22Rv1 (cell line): Measurements from ENCODE around the gene IL31RA.

Source experiments
- H3K27ac ChIP-seq: fragments of 450-650 bp; 2 replicates; pipeline ENCODE4 v1.5.1; 2017
- ZFX ChIP-seq: fragments of 450-650 bp; IDR thresholded peaks from 2 replicates; pipeline ENCODE4 v1.6.1; 2017; ENCODE audit warnings: antibody characterized with exemption, borderline replicate concordance
- TF ChIP-seq, protein P1 (sequence below): fragments of 450-650 bp; IDR thresholded peaks from 2 replicates; pipeline ENCODE4 v1.5.1; 2017; ENCODE audit warnings: mild to moderate bottlenecking

Gene IL31RA

DNA sequence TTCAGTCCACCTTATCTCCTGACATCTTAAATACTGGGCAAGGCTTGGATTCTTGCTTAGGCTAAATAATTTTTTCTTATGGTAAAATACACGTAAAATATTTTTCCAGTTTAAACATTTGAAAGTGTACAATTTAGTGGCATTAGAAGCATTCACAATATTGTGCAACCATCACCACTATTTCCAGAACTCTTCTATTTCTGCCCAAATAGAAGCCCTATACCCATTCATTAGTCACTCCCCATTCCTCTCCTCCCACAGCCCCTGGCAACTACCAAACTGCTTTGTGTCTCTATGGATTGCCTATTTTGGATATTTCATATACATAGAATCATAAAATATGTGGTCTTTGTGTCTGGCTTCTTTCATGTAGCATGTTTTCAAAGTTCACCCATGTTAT, 57.6 kb downstream of the IL31RA start:
- no peak overlapping the region for H3K27ac ChIP-seq

DNA sequence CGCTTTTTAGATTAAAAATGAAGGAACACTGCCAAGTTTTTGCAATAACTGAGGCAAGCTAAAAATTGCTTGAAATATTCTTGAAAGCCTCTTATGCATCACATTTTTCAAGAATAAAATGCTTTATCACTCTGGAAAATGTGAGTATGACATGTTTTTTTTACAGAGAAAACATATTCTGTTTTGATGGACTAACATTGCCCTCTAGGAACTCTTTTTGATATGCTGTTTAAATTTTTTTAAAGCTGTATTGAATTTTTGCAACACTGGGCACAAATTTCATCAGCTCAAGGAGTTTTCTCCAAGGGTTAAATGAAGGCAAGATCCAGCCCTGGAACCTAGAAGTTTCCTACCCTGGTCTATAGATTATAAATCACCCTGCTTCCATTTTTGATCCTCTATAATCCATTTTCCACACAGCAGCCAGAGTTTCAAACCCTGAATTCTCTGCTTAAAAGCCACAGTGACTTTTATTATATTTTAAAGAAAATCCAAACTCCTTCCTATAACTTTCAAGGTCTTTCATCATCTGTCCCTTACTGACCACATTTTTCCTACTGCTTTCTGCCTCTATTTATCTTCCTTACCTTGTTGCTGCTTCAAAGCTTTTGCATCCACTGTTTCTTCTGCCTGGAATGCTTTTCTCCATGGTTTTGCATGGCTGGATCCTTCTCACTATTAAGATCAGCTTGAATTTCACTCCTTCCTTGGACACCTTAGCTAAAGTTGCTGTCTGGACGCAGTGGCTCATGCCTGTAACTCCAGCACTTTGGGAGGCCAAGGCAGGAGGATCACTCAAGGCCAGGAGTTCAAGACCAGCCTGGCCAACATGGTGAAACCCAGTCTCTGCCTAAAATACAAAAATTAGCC, 60.9 kb downstream of the IL31RA start:
- H3K27ac ChIP-seq: no peak overlapping the region
- TF ChIP-seq, protein P1, sequence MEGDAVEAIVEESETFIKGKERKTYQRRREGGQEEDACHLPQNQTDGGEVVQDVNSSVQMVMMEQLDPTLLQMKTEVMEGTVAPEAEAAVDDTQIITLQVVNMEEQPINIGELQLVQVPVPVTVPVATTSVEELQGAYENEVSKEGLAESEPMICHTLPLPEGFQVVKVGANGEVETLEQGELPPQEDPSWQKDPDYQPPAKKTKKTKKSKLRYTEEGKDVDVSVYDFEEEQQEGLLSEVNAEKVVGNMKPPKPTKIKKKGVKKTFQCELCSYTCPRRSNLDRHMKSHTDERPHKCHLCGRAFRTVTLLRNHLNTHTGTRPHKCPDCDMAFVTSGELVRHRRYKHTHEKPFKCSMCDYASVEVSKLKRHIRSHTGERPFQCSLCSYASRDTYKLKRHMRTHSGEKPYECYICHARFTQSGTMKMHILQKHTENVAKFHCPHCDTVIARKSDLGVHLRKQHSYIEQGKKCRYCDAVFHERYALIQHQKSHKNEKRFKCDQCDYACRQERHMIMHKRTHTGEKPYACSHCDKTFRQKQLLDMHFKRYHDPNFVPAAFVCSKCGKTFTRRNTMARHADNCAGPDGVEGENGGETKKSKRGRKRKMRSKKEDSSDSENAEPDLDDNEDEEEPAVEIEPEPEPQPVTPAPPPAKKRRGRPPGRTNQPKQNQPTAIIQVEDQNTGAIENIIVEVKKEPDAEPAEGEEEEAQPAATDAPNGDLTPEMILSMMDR: no peak
- TF ChIP-seq ZFX: no peak

More for the DNA sequence above, 57.6 kb downstream of the IL31RA start:
- no peak for TF ChIP-seq ZFX
- TF ChIP-seq, protein P1: no peak

DNA sequence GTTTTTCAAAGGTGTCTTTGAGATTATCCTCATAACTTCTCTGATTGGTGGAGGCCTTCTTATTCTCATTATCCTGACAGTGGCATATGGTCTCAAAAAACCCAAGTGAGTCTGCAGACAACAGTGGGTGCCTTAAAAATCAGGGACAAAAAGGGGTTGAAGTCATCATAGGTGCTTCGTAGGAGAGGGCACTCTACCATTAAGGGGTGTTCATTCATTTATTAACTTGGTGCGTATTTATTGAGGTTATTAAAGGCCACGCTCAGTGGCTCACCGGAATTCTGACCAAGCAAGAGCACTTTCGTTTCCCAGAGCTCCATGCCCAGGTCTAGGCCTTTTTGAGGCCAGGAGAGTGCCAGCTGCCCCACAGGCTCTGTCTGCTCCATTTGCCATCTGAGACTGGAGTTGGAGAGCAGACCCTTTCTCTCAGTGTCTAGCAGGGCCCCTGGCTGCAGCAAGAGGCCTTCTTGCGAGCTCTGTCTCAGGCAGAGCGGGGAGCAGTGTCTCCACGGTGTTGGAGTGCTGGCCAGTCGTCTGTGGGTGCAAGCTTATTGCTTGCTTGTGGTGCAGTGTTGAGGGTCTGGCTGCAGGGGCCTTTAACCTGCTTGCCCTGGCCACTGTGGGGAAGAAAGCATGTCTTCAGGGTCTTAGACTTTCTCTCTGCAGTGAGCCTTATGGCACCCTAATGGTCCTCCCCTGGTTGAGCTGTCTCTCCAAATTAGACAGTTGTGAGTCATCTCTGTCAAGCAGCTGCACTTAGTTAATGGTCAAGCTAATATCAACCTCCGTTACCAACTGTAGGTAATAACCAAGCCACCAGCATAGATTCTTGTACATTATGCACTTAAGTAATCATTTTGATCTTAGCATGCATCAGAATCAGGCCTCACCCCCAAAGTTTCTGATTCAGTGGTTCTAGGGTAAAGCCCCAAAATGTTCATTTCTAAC, 62.6 kb downstream of the IL31RA start:
- no peak overlapping the region for H3K27ac ChIP-seq
- no peak for TF ChIP-seq ZFX
- TF ChIP-seq, protein P1: no peak

DNA sequence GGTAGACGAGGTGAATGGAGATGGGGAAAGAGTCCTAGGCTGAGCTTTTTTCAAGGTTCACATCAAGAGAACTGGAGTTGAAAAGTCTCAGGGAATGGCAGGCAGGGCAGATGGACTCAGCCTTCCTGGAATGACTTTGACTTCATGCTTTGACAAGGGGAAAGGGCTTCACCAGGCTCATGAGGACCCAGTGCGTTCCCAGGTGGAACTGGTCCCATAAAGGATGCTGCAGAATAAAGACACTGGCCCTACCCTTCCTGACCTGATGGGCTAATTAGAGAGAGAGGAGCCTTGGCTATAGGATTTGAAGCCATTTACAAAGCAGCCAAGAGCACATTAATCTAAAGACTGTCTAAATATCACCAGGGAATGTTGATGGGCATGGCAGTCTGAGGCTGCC, 63.8 kb downstream of the IL31RA start:
- TF ChIP-seq, protein P1: no peak
- H3K27ac ChIP-seq: no peak overlapping the region

GRCh38 chr5:55915783-55916182, 64.6 kb downstream of the IL31RA start:
- H3K27ac ChIP-seq: no peak overlapping the region
- no peak for TF ChIP-seq ZFX
- TF ChIP-seq, protein P1: no peak

DNA sequence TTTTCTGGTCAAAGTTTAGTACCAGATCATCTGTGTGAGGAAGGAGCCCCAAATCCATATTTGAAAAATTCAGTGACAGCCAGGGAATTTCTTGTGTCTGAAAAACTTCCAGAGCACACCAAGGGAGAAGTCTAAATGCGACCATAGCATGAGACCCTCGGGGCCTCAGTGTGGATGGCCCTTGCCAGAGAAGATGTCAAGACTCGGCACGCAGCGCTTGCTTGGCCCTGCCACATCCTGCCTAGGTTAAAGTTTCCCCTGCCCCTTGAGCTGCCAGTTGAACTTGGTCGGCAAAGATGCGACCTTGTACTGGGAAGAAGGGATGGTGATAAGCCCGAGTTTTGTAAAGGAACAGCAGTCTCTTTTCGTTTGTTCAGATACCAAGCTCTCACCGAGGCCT, 65.8 kb downstream of the IL31RA start:
- no peak overlapping the region for H3K27ac ChIP-seq
- TF ChIP-seq, protein P1: no peak
- no peak for TF ChIP-seq ZFX
